Adipocyte (in vitro differentiated cells): ENCODE measurements around the gene SENP6.
"Not testable (repeated sequence)": the region's sequence is repeated elsewhere in the genome, so short reads cannot be mapped to it uniquely, and the experiment has no call there.

Experiments
- DNase-seq: peaks from one replicate; pipeline ENCODE4 v3.0.0-alpha.2; 2015; ENCODE audit warnings: low read depth
- H3K27me3 ChIP-seq: replicated peaks from 2 replicates; pipeline ENCODE4 v1.7.0; 2013; ENCODE audit warnings: mild to moderate bottlenecking, low read length, moderate library complexity; ENCODE audit not compliant: control insufficient read depth, insufficient read depth
- H3K36me3 ChIP-seq: 2 replicates; pipeline ENCODE4 v1.7.0; 2013; ENCODE audit warnings: low read length, mild to moderate bottlenecking, moderate library complexity; ENCODE audit not compliant: control insufficient read depth, insufficient read depth, severe bottlenecking
- H3K4me1 ChIP-seq: 2 replicates; pipeline ENCODE4 v1.7.0; 2013; ENCODE audit warnings: mild to moderate bottlenecking, low read length, moderate library complexity; ENCODE audit not compliant: control insufficient read depth, insufficient read depth
- H3K4me3 ChIP-seq: 2 replicates; pipeline ENCODE4 v1.7.0; 2013; ENCODE audit warnings: mild to moderate bottlenecking, low read length, moderate library complexity
- H3K9ac ChIP-seq: 2 replicates; pipeline ENCODE4 v1.7.0; 2013; ENCODE audit warnings: mild to moderate bottlenecking, low read length, moderate library complexity
- H3K9me3 ChIP-seq: 2 replicates; pipeline ENCODE4 v1.7.0; 2013; ENCODE audit warnings: mild to moderate bottlenecking, low read length, moderate library complexity; ENCODE audit not compliant: control insufficient read depth

The SENP6 gene

GRCh38 chr6:75676377-75676776 is 74.7 kb downstream of the SENP6 start:
- no peaks in the 10 kb centered on the region for H3K27me3 ChIP-seq
- no peaks in the 10 kb centered on the region for H3K9me3 ChIP-seq
- peaks cover 13% of the 10 kb centered on the region for H3K4me1 ChIP-seq
- H3K4me3 ChIP-seq, result no peak overlapping the region
- peaks cover 86% of the 10 kb centered on the region for H3K36me3 ChIP-seq
- H3K9ac ChIP-seq, result no peak overlapping the region
- no peak for DNase-seq

- H3K9ac ChIP-seq, H3K4me3 ChIP-seq, H3K27me3 ChIP-seq, H3K9me3 ChIP-seq, DNase-seq, H3K4me1 ChIP-seq: not testable (repeated sequence)
- peaks cover 55% of the 10 kb centered on the region for H3K36me3 ChIP-seq
Observed at GRCh38 chr6:75682548-75682947, 80.9 kb downstream of the SENP6 start.

DNA sequence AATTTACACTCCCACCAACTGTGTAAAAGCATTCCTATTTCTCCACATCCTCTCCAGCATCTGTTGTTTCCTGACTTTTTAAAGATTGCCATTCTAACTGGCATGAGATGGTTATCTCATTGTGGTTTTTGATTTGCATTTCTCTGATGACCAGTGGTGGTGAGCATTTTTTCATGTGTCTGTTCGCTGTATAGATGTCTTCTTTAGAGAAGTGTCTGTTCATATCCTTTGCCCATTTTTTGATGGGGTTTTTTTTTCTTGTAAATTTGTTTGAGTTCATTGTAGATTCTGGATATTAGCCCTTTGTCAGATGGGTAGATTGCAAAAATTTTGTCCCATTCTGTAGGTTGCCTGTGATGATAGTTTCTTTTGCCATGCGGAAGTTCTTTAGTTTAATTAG is 81.3 kb downstream of the SENP6 start:
- not testable (repeated sequence) for H3K9ac ChIP-seq, H3K4me1 ChIP-seq, DNase-seq, H3K9me3 ChIP-seq, H3K27me3 ChIP-seq, H3K4me3 ChIP-seq
- H3K36me3 ChIP-seq, result peaks cover 55% of the 10 kb centered on the region

DNA sequence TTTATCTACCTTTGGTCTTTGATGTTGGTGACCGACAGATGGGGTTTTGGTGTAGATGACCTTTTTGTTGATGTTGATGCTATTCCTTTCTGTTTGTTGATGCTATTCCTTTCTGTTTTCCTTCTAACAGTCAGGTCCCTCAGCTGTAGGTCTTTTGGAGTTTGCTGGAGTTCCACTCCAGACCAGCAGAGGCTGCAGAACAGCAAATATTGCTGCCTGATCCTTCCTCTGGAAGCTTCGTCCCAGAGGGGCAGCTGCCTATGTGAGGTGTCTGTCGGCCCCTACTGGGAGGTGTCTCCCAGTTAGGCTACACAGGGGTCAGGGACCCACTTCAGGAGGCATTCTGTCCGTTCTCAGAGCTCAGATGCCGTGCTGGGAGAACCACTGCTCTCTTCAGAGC is 85.9 kb downstream of the SENP6 start:
- not testable (repeated sequence) for H3K4me3 ChIP-seq, H3K4me1 ChIP-seq, DNase-seq, H3K27me3 ChIP-seq, H3K9me3 ChIP-seq, H3K9ac ChIP-seq
- H3K36me3 ChIP-seq, result peaks cover 38% of the 10 kb centered on the region

GRCh38 chr6:75687937-75688336 is 86.3 kb downstream of the SENP6 start:
- not testable (repeated sequence) for H3K9me3 ChIP-seq, H3K9ac ChIP-seq, H3K4me1 ChIP-seq, H3K4me3 ChIP-seq, DNase-seq, H3K27me3 ChIP-seq
- H3K36me3 ChIP-seq, result peaks cover 40% of the 10 kb centered on the region

DNA sequence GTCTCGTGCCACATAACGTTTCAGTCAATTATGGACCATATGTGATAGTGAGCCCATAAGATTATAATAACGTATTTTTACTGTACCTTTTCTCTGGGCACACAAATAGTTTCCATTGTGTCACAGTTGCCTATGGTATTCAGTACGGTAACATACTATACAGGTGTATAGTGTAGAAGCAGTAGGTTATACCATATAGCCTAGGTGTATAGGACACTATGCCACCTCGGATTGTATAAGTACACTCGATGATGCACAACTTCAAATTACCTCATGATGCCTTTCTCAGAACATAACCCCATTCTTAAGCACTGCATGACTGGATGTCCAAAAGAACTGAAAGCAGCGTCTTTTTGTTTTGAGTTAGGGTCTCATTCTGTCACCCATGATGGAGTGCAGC is 87.9 kb downstream of the SENP6 start:
- no peaks in the 10 kb centered on the region for H3K27me3 ChIP-seq
- no peak for DNase-seq
- no peaks in the 10 kb centered on the region for H3K9me3 ChIP-seq
- peaks cover 37% of the 10 kb centered on the region for H3K36me3 ChIP-seq
- H3K4me1 ChIP-seq, result peaks cover 22% of the 10 kb centered on the region
- H3K4me3 ChIP-seq, result no peak overlapping the region
- no peak overlapping the region for H3K9ac ChIP-seq

DNA sequence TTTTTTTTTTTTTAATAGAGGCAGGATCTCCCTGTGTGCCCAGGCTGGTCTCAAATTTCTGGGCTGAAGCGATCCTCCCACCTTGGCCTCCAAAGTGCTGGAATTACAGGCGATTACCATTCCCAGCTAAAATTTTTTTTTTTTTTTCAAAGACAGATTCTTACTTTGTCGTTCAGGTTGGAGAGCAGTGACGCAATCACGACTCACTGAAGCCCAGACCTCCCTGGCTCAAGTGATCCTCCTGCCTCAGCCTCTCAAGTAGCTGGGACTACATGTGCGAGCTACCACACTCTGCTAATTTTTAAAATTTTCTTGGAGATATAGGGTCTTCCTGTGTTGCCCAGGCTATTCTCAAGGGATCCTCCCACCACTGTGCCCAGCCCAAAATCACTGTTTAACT is 89.3 kb downstream of the SENP6 start:
- Histone ChIP-seq H3K4me1 (peaks cover 25% of the 10 kb centered on the region), H3K4me3 (no peak overlapping the region), H3K9me3 (no peaks in the 10 kb centered on the region), H3K27me3 (no peaks in the 10 kb centered on the region), H3K9ac (no peak overlapping the region), H3K36me3 (peaks cover 41% of the 10 kb centered on the region)
- DNase-seq, result no peak

GRCh38 chr6:75693534-75693933 is 91.9 kb downstream of the SENP6 start:
- peaks cover 25% of the 10 kb centered on the region for H3K4me1 ChIP-seq
- H3K27me3 ChIP-seq, result no peaks in the 10 kb centered on the region
- H3K9ac ChIP-seq, result no peak overlapping the region
- no peak overlapping the region for H3K4me3 ChIP-seq
- peaks cover 53% of the 10 kb centered on the region for H3K36me3 ChIP-seq
- DNase-seq, result peak; percentile 64
- H3K9me3 ChIP-seq, result no peaks in the 10 kb centered on the region

- Histone ChIP-seq H3K27me3 (no peaks in the 10 kb centered on the region), H3K9ac (no peak overlapping the region), H3K36me3 (peaks cover 50% of the 10 kb centered on the region), H3K4me1 (peaks cover 25% of the 10 kb centered on the region), H3K4me3 (no peak overlapping the region), H3K9me3 (no peaks in the 10 kb centered on the region)
- DNase-seq, result no peak
Observed at GRCh38 chr6:75694406-75694805, 92.7 kb downstream of the SENP6 start.

DNA sequence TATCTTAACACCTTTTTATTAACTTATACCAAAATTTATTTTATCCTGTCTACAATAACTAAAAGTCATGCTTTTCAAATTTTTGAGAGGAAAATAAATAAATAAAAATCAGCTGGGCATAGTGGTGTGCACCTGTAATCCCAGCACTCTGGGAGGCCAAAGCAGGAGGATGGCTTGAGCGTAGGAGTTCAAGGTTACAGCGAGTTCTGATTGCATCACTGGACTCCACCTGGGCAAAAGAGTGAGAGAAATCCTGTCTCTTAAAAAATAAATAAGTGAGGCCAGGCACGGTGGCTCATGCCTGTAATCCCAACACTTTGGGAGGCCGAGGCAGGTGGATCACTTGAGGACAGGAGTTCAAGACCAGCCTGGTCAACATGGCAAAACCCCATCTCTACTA is 106.7 kb downstream of the SENP6 start:
- not testable (repeated sequence) for DNase-seq, H3K9me3 ChIP-seq, H3K27me3 ChIP-seq, H3K4me3 ChIP-seq, H3K9ac ChIP-seq, H3K4me1 ChIP-seq
- peaks cover 67% of the 10 kb centered on the region for H3K36me3 ChIP-seq

DNA sequence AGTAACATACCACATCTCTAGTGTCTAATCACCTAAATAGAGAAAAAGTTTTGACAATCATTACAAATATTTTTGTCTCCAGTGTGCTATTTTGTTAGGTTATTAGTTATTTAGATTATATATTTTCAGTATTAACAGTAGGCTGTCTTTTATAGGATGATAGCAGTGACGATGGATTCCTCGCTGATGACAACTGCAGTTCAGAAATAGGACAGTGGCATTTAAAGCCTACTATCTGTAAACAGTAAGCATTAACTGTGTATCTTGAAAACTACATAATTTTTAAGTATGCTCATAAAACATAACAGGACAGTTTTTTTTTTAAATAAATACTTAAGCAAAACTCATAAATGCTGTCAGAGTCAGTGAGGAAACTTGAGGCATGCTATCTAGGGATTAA is 109.5 kb downstream of the SENP6 start:
- DNase-seq, result no peak
- Histone ChIP-seq H3K27me3 (no peaks in the 10 kb centered on the region), H3K4me3 (no peak overlapping the region), H3K36me3 (peaks cover 80% of the 10 kb centered on the region), H3K9ac (no peak overlapping the region), H3K9me3 (no peaks in the 10 kb centered on the region), H3K4me1 (no peaks in the 10 kb centered on the region)

GRCh38 chr6:75719133-75719532 is 117.5 kb downstream of the SENP6 start:
- H3K4me1 ChIP-seq, result no peaks in the 10 kb centered on the region
- no peak overlapping the region for H3K4me3 ChIP-seq
- H3K36me3 ChIP-seq, result peaks cover 36% of the 10 kb centered on the region
- H3K27me3 ChIP-seq, result no peaks in the 10 kb centered on the region
- no peak for DNase-seq
- H3K9ac ChIP-seq, result no peak overlapping the region
- no peaks in the 10 kb centered on the region for H3K9me3 ChIP-seq
